Activated CD4-positive, CD25-positive, alpha-beta regulatory T cell treated with anti-CD3 and anti-CD28 coated beads, Interleukin-2, amount 50 U/mL, for 16 hours (primary cell): ENCODE data around the gene TMEM132D.
"Not testable (repeated sequence)": the region's sequence is repeated elsewhere in the genome, so short reads cannot be mapped to it uniquely, and the experiment has no call there.

Source experiments
- DNase-seq: peaks from one replicate; pipeline ENCODE4 v3.0.0-alpha.2; 2020; ENCODE audit warnings: low read depth, low spot score

Gene TMEM132D

DNA sequence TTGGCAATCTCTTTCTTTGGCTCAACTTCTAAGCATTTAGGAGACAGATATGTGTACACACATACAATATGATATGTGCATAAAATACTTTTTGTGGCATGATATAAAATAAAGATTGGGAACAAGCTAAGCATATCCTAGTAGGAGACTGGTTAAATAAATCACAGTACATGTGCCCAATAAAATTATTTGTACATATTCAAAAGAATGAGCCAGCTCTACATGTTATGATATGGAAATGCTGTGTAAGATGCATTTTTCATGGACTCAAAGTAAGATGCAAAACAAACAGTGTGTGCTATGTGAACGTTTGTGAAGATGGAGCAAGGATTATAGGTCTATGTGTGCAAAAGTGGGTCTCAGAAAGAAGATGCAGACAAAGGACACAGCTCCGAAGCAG is 311.4 kb downstream of the TMEM132D start:
- DNase-seq: no peak

DNA sequence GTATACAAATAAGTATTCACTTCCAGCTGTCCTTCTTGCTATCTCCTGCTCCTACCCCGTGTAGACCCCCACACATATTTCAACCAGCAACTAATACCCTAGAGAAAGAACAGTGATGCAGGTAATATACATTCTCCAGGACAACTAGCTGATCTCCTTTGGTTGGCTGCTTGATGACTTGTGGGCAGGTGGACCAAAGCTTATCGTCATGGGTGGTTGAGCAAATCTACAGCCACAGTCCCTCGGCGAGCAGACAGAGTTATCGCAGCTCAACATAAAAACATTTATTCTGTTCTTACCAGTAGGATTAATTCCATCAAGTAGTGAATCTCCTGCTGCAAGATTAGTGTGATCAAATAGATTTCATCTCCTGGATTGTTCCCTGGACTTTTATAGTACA is 314.3 kb downstream of the TMEM132D start:
- no peak for DNase-seq

DNA sequence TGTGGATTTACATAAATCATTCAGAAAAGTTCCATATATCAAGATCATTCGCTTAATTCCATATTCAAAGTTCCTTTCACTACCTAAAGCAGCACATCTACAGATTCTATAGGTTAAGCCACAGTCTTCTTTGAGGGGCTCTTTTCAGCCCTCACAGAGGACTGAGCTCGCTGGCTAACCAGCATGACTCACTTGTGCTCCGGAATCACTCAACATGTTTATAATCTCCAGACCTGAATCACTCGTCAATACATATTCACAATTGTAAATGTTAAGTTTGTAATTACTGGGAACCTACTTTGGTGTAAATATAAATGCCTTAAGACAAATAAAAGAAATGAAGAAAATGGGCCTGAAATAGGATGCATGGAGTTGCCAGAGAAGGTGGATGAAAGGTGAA is 315.7 kb downstream of the TMEM132D start:
- DNase-seq: no peak

DNA sequence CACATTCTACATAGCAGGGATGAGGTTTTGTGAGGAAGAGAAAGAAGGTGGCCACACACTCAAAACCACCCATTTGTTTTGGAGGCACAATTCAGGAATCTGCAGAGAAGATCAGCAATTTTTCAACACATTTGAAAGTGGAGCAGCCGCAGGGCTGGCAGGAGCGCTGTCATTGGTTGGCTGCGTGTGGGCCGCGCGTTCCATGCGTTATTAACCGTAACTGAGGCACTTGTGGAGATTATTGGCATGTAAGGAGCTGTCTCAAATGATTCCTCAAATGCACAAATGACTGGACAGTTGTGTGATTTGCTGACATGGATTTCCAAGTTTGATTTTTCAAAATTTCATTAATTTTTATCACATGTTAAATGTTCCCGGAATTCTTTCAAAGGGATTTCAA is 318.5 kb downstream of the TMEM132D start:
- no peak for DNase-seq

DNA sequence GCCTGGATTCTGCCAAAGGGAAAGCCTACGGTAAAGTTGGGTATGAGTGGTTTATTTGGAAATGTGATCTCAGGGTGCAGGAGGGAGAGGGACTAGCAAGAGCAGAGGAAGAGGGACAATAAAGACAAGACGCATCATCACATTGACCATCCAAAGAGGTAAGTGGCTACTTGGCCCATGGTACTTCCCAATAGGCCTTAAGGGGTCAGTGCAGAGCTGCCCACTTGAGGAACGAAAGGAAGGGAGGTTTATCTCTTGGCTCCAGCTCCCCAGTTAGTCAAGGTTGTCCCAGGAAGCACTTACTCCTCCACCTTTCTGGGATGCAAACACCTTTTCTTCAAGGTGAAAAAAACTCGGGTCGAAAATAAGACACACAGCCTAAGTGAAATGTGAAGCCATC is 323.9 kb downstream of the TMEM132D start:
- no peak for DNase-seq

DNA sequence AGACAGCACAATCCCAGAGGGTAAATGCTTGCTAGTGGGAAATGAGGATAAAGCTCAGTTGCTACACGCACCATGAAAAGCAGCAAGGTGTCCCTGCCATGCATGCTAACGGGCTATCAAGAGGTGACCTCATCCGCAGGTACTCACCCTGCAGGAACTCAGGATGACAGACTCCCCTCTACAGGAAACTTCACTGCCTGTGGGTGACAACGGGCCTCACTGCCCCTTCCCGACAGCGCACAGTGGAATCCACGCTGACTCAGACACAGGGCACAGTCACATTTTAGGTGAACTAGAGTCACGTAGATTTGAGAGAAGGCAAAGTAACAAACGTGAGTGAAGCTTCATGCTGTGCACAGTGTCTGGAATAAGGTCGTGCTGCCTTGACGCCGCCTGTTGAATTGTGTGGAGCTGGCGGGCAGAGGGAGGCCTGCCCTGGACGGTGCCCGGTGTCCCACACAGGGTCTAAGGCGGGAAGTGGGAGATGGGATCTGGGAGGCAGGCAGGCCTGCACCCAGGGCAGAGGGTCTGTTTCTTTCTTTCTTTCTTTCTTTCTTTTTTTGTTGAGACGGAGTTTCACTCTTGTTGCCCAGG is 331.8 kb downstream of the TMEM132D start:
- DNase-seq: no peak

DNA sequence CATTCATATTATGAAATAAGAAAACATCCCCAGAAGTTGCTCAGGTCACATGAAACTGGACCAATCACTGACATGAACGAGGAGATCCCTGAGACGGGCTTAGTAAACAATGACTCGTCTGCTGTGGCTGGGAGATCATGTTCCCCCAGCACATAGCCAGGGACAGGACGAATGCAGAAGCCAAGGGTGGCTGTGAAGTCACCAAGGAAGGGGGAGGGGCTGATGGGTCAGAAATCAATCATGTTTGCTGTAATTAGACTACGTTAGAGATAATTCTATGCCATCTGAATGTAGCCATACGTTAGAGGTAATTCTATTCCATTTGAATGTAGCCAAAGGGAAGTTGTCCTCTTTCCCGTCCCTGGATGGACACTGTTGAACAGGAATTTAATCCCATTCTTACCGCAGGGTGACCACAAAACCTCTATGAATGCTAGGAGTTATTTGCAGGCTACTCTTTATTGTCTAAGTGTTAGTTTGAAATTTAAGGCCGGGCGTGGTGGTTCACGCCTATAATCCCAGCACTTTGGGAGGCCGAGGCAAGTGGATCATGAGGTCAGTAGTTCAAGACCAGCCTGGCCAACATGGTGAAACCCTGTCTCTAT is 332.9 kb downstream of the TMEM132D start:
- no peak for DNase-seq

DNA sequence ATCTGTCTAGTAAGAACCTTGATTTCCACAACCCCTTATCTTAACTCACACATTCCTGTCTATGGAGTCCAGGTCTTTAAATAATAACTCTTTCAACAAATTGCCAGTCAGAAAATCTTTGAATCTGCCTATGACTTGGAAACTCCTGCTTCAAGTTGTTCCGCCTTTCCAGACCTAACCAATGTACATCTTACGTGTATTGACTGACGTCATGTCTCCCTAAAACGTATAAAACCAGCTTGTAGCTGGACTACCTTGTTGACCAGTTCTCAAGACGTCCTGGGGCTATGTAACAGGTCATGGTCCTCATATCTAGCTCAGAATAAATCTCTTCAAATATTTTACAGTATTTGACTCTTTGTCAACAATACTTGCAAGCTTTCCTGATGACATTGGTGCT is 337.0 kb downstream of the TMEM132D start:
- DNase-seq: no peak

DNA sequence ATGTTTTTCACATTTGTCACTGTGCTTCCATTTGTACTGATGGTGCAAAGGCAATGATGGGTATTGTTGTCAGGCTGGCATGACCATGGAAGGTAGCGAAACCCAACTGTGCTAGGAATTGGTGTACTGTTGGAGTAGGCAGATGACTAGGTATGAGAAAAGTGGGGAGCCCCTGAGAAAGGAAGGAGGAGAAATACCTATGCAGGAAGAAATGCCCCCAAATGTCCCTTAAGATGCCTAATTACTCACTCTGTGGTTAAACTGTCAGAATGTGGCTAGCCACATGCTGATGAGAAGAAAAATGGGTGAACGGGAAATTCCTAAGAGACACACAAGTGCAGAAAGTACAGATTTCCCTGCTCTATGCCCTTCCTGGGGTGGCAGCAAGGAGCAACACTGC is 339.1 kb downstream of the TMEM132D start:
- no peak for DNase-seq

DNA sequence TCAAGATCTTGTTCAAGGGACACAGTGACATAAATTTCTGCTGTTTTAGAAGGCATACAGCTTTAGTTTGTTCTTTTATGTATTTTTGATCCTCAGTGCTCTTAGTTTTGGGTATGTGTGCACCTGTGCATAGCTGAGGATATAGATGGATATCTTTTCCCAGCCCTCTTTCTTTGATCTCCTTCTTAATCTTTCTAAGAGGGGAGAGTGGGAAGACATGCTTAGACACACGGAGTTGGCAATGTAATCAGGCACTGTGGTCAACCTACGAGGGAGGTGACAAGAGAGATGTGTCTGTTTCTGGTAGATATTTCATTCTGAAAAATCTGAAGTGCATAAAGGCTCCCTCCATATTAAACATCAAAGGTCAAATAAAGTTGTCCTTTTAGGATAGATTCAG is 340.6 kb downstream of the TMEM132D start:
- no peak for DNase-seq

DNA sequence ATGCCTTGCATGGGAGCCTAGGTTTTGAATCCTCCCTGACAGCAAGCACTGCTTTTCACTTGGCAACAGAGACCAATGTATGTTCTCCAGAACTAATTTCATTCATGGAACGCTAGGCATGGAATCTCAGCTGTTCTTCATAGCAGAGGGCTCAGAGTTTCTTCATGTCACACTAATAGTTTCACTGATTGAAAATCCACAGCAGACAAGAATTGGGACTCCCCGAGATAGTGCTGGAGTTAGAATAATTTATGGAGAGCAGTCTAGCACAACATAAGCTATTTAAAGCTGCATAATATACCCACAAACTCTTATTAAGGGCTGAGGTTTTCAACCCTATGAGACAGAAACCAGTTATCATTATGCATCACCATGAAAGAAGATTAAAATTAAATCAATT is 342.5 kb downstream of the TMEM132D start:
- no peak for DNase-seq

DNA sequence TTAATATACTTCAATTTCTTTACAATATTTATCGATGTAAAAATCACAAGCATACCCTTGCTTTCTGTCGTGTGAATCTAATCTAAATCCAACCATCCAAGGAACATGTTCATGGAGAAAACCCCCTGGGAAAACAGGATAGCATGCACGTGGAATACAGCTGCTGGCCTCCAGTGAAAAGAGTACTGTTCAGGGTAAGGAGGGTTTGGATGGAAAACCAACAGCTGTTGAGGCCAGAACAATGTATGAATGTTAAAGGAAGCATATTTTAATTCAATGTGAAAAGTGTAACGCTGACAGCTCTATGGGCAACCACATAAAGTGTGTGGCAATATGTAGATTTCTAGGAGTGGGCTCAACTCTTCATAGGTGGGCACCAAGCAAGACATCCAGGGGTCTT is 344.0 kb downstream of the TMEM132D start:
- no peak for DNase-seq

DNA sequence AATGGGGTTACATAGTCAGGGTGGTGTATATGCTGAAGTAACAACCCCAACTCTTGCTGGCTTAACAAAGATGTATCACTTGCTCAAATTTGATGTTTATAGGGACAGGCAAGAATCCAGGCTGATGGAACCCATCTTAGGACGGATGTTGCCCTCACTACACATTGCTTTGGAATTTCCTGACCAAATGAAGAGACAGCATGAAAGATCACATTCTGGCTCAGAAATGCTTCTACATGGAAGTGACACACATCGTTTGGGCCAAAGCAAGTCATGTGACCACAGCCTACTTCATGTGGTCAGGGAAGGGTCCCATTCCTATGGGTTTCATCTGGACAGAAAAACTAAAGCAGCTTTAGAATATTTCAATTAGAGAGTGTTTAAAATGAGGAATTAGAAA is 345.8 kb downstream of the TMEM132D start:
- no peak for DNase-seq

DNA sequence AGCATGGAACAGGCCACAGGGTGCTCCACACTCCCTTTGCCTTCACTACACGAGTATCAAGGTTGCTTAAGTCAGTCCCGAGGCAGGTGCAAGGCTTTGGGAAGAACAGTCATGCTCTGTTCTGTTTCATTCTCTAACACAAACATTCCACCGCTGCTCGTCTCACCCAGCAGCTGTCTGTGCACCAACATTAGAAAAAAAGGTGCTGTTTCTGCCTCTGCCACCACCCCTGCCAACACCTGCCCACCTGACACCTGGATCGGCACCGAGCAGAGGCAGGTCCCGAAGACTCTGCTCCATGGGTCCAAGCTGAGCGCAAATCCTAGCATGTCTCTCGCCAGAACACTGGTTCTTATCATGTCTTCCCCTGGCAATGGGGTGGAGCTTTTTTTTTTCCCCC is 347.7 kb downstream of the TMEM132D start:
- no peak for DNase-seq

DNA sequence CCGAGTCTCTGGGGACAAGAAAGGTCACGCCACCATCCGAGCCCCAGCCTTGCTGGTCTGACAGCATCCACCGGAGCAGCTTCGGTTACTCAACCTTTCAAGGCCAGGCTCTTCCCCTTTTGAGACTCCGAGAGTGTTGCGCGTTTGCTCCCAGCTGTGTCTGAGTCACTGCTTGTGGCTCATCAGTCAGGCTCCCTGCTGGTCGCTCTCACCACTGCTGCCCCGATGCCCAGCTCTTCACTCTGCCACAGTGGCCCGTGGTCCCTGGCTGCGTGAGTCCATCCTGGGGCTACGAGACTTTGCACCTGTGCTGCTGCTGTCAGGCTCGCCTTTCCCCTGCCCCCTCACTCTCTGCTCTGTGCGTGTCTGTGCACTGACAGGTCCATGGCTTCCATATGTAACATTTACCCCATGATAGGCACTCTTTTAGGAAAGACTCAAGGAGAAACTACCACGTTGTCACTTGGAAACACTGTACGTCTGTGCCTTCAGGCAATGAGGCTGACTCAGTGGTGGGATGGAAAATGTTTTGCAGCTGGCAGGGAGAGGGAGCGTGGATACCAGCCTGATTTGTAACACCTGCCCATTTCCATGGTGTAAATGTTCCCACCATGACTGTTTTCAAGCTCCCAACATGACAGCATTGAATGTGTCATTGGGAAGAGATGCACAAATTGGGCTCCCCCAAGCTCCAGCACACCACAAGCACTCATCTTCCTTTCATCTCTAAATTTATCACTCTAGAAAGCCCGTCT is 350.7 kb downstream of the TMEM132D start:
- DNase-seq: no peak

DNA sequence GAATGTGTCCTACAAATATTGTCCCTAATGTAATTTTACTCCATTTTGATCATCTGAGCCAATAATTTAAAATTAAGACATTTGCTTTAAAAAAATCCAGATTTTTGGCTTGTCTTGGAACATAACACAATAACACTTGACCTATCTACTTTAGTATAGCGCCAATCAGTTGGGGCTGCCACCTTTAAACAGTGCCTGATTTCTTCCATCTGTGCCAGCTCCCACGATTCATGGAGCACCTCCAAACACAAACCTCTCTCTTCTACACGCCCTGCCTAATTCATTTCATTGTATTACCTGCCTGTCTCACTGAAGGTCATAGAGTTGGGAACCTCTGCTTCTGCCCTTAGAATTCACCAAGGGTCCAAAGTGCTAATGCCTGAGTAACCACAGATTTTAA is 352.4 kb downstream of the TMEM132D start:
- DNase-seq: no peak

DNA sequence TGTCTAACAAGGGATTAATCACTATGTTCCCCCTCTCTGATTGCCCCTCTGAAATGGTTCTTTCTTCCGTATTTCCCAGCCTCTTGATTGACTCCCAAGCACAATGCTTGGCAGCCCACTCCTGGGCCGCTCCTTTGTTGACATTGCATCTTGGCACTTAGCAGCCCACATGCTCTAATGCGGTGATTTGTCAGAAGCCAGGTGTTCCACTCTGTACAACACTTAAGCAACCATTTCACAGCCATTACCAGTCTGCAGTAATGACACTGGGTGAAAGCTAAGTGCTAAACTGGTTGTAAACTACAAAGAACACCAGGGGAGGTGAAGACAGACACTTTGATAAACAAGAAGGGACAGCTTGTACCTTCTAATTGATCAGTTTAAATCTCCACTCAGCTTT is 353.5 kb downstream of the TMEM132D start:
- DNase-seq: no peak

DNA sequence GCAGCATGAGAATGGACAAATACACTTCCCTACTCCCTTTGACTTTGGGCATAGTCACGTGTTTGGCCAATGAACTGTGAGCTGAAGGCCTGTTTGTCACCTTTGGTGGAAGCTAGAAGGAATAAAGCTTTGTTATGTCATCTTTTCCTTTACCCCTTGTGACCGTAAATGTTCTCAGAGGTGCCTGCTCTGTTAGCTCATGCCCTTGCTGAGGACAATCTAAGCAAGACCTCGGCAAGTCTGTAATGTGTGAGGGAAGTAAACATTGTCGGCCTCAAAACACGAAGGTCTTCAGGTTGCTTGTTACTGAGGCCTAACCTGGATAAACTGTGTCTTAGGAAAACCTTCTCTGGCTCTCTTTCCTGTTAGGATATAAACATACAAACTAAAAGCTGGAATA is 354.2 kb downstream of the TMEM132D start:
- DNase-seq: no peak

DNA sequence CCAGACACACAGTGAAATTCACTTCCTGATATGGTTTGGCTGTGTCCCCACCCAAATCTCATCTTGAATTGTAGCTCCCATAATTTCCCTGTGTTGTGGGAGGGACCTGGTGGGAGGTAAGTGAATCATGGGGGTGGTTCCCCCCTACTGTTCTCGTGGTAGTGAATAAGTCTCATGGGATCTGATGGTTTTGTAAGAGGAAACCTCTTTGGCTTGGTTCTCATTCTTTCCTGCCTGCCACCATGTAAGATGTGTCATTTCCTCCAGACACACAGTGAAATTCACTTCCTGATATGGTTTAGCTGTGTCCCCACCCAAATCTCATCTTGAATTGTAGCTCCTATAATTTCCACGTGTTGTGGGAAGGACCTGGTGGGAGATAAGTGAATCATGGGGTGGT is 354.8 kb downstream of the TMEM132D start:
- DNase-seq: not testable (repeated sequence)

DNA sequence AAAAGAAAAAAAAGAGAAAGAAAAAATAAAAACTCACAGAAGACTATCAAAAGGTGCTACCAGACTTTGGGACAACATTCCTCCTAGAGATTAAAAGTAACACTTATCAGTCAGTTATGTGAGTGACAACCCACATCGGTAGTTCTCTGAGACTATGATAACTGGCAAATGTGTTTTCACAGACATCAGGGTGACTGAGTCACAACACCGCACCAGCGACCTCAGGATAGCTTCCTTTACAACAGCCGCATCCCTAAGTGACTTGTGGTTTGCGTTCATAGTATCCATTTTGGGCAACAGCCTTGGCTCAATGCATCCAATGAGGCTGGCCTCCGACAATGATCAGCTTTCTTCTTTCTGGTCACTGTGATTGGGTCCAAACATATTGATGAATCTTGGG is 359.1 kb downstream of the TMEM132D start:
- DNase-seq: no peak

DNA sequence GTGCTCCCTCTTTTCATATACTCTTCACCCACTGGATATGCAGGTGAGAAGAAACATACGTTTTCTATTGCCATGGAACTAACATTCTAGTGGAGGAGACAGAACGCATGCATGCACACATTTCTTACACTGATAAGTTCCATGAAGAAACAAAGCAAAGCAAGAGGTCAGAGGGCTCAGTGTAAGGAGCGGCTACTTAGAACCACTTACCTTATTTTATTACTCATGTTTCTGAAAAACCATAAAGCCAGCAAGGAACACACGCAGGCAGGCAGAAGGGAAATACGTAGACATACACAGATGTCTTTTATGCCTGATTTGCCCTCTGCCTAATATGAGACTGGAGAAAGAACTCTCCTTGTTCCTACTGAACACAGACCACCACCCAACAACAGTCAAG is 362.9 kb downstream of the TMEM132D start:
- DNase-seq: no peak

DNA sequence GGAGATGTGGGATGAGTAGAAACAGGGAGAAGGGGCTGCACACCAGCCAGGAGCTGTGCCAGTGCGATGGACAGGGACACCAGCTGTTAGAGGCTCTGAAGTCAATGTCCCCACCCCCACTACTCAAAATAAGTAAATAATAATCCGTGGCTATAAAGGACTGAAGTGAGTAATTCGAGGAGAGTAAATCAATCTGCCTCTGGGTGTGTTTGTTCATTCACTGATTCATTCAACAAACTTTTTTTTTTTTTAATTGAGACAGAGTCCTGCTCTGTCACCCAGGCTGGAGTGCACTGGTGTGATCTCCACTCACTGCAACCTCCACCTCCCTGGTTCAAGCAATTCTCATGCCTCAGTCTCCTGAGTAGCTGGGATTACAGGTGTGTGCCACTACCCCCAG is 363.6 kb downstream of the TMEM132D start:
- DNase-seq: no peak

DNA sequence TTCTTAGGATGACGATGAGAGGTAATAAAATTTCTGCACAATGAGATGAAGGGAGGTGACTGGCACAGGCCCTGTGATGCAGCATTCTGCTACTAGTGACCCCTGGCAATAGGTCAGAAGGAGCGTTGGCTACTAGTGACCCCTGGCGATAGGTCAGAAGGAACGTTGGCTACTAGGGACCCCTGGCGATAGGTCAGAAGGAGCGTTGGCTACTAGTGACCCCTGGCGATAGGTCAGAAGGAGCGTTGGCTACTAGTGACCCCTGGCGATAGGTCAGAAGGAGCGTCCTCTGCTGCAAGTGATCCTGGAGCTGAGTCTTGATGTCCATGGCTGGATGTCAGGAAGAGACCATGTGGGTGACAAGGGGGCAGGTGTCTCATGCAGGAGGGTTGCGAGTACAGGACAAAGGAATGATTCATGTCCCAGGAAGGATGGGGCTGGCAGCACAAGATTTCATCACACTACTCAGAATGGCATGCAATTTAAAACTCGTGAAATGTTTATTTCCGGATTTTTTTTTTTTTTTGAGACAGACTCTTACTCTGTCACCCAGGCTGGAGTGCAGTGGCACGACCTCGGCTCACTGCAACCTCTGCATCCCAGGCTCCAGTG is 365.0 kb downstream of the TMEM132D start:
- not testable (repeated sequence) for DNase-seq
